ENCODE data around the gene NUP37.

The NUP37 gene

GRCh38 chr12:102024765-102025164 lies 95.1 kb downstream of the NUP37 start:
- DNase-seq = no peak

GRCh38 chr12:102023343-102023930 lies 96.5 kb downstream of the NUP37 start:
- DNase-seq = no peak

Data from DMS153 (cell line).